Measurements from ENCODE around the gene RPS26.
A peak's percentile ranks its signal among the peaks of the same experiment; 100 is the strongest.
"Not testable (repeated sequence)": the region's sequence is repeated elsewhere in the genome, so short reads cannot be mapped to it uniquely, and the experiment has no call there.

RPS26 gene

DNA sequence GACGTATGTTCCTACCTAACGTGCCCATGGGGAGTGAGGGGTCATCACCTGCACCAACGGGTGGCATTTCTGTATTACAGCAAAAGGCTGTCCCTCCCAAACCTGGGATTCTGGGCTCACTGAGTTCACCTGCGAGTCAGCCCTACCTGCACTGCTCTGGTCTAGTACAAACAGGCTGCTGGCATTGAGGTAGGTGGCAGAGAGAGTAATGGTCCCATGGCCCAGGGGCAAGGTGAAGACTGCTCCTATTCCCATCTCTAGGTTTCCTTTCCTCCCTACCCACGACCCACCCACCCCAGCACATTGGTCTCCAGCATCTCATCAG, 44.2 kb upstream of the RPS26 start:
- Histone ChIP-seq H3K4me3 (ENCODE audit: low read depth, low read length) (peak overlapping the region; percentile 70), H3K36me3 (peaks cover 22% of the 10 kb centered on the region), H3K27ac (peak overlapping the region; percentile 49; the same call in 1 of the 2 replicates), H3K9me3 (ENCODE audit: severe bottlenecking) (no peaks in the 10 kb centered on the region), H3K27me3 (ENCODE audit: insufficient read depth, low read depth, severe bottlenecking) (no peaks in the 10 kb centered on the region)
- TF ChIP-seq, protein P1, sequence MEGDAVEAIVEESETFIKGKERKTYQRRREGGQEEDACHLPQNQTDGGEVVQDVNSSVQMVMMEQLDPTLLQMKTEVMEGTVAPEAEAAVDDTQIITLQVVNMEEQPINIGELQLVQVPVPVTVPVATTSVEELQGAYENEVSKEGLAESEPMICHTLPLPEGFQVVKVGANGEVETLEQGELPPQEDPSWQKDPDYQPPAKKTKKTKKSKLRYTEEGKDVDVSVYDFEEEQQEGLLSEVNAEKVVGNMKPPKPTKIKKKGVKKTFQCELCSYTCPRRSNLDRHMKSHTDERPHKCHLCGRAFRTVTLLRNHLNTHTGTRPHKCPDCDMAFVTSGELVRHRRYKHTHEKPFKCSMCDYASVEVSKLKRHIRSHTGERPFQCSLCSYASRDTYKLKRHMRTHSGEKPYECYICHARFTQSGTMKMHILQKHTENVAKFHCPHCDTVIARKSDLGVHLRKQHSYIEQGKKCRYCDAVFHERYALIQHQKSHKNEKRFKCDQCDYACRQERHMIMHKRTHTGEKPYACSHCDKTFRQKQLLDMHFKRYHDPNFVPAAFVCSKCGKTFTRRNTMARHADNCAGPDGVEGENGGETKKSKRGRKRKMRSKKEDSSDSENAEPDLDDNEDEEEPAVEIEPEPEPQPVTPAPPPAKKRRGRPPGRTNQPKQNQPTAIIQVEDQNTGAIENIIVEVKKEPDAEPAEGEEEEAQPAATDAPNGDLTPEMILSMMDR (IDR thresholded peaks at IDR 0.05; ENCODE audit: low read depth, low read length), result no peak
- no peak for DNase-seq

DNA sequence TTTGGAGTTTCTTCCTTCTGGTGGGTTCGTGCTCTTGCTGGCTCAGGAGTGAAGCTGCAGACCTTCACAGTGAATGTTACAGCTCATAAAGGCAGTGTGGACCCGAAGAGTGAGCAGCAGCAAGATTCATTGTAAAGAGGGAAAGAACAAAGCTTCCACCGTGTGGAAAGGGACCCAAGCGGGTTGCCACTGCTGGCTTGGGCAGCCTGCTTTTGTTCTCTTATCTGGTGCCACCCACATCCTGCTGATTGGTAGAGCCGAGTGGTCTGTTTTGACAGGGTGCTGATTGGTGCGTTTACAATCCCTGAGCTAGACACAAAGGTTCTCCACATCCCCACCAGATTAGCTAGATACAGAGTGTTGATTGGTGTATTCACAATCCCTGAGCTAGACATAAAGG, 42.2 kb upstream of the RPS26 start:
- DNase-seq; H3K27me3 ChIP-seq (ENCODE audit: insufficient read depth, low read depth, severe bottlenecking); H3K27ac ChIP-seq; H3K36me3 ChIP-seq; H3K4me3 ChIP-seq (ENCODE audit: low read depth, low read length); H3K9me3 ChIP-seq (ENCODE audit: severe bottlenecking): not testable (repeated sequence)

DNA sequence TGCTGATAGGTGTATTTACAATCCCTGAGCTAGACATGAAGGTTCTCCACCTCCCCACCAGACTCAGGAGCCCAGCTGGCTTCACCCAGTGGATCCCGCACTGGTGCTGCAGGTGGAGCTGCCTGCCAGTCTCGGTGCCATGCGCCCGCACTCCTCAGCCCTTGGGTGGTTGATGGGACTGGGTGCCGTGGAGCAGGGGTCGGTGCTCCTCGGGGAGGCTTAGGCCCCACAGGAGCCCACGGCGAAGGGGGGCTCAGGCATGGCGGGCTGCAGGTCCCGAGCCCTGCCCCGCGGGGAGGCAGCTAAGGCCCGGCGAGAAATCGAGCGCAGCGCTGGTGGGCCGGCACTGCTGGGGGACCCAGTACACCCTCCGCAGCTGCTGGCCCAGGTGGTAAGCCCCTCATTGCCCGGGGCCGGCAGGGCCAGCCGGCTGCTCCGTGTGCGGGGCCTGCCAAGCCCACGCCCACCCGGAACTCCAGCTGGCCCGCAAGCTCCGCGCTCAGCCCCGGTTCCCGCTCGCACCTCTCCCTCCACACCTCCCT, 41.6 kb upstream of the RPS26 start:
- not testable (repeated sequence) for H3K9me3 ChIP-seq (ENCODE audit: severe bottlenecking); DNase-seq; H3K36me3 ChIP-seq; H3K27me3 ChIP-seq (ENCODE audit: insufficient read depth, low read depth, severe bottlenecking); H3K27ac ChIP-seq; H3K4me3 ChIP-seq (ENCODE audit: low read depth, low read length)

DNA sequence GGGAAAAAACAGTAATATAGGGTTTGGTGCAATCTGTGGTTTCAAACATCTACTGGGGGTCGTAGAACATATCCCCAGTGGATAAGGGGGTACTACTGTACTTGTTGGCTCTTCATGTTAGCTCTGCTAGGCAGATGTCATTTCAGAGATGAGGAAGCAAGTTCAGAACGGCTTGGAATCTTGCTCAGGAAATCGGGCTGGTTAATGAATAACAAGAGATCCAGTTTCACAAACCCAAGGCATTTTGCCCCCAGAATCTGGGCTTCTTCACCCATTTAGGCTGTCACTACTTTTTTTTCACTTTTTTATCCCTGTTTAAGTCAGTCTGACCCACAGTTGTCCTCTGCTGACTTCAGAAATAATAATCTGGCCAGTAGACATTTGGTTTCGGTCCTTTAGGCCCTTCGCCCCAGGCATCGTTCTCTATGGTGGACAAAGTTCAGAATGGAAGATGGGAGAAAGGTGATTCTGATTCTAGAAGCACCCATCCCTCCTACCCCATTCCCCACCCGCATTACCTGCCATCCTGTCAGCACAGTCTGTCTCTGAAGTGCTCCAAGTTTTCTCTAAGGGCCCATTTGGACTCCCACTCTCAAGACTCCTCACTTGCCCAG, 40.1 kb upstream of the RPS26 start:
- TF ChIP-seq, protein P1 (IDR thresholded peaks at IDR 0.05; ENCODE audit: low read depth, low read length), result no peak
- Histone ChIP-seq H3K9me3 (ENCODE audit: severe bottlenecking) (no peaks in the 10 kb centered on the region), H3K36me3 (peaks cover 2% of the 10 kb centered on the region; the same call in 1 of the 2 replicates), H3K27ac (no peak overlapping the region), H3K4me3 (ENCODE audit: low read depth, low read length) (no peak overlapping the region), H3K27me3 (ENCODE audit: insufficient read depth, low read depth, severe bottlenecking) (no peaks in the 10 kb centered on the region)
- DNase-seq, result no peak

DNA sequence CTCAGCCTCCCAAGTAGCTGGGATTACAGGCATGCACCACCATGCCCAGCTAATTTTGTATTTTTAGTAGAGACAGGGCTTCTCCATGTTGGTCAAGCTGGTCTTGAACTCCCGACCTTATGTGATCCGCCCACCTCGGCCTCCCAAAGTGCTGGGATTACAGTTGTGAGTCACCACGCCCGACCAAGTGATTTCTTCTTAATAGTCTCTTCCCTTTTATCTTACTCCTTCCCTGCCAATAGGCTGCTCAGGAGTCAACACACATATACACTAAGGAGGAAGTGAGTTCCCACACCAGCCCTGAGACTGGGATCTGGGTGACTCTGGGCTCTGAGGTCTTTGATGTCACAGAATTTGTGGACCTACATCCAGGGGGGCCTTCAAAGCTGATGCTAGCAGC, 38.3 kb upstream of the RPS26 start:
- H3K9me3 ChIP-seq (ENCODE audit: severe bottlenecking); H3K36me3 ChIP-seq; H3K27ac ChIP-seq; H3K4me3 ChIP-seq (ENCODE audit: low read depth, low read length); DNase-seq; H3K27me3 ChIP-seq (ENCODE audit: insufficient read depth, low read depth, severe bottlenecking): not testable (repeated sequence)

DNA sequence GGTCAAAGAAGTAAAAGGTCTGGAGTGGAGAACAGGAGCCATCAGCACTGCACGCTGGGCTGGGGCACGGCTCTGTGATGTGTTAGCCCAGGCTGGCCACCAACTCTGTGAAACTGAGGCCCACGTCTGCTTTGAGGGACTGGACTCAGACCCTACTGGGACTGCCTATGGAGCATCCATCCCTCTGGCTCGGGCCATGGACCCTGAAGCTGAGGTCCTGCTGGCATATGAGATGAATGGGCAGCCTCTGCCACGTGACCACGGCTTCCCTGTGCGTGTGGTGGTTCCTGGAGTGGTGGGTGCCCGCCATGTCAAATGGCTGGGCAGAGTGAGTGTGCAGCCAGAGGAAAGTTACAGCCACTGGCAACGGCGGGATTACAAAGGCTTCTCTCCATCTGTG, 37.5 kb upstream of the RPS26 start:
- no peak for DNase-seq
- Histone ChIP-seq H3K4me3 (ENCODE audit: low read depth, low read length) (no peak overlapping the region), H3K36me3 (peaks cover 2% of the 10 kb centered on the region; the same call in 1 of the 2 replicates), H3K9me3 (ENCODE audit: severe bottlenecking) (no peaks in the 10 kb centered on the region), H3K27ac (no peak overlapping the region), H3K27me3 (ENCODE audit: insufficient read depth, low read depth, severe bottlenecking) (no peaks in the 10 kb centered on the region)
- TF ChIP-seq, protein P1 (IDR thresholded peaks at IDR 0.05; ENCODE audit: low read depth, low read length), result no peak

DNA sequence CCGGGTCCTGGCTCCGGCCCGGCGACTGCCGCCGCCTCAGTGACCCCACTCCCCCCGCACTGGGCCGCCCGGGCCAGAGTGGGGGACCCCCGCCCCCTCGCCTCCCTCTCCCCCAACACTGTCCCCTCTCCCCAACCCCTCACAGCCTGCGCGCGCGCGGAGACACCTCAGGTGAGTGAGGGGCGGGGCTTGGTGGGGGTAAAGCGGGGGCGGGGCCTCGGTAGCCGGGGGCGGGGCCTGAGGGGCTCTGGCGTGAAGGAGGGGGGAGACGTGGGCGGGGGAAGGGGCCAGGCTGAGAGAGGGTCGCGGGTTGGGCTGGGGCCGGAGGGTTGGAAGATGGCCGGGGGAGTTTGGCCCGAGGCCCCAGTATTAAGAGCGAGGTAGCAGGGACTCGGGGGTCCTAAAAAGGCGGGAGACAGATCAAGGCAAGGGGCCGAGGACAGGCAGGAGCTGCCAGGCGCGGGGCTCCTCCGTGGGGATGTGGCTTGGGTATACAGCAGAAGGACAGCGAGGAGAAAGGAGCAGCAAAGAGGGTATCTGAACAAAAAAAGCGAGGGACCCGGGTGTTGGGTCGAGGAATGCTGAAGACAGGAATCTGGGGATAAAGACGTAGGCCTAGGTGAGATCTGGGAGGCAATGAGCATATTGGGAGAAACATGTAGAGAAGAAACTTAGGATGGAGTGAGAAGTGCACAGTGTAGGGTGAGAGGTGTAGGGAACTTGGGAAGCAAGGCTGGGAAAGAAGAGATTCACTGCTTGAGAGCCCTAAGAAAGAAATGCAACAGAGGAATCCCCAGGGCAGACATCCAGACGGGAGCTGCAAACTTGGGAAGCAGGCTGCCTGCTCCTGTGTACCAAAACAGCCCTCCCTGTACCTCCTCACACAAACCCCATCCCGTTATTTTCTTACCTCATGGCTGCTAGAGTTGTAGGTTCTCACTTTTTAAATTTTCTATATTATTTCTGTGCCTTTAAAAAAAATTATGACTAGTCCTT, 33.9 kb upstream of the RPS26 start:
- Histone ChIP-seq H3K27ac (peak overlapping the region; percentile 73), H3K36me3 (peaks cover 3% of the 10 kb centered on the region), H3K9me3 (ENCODE audit: severe bottlenecking) (no peaks in the 10 kb centered on the region), H3K27me3 (ENCODE audit: insufficient read depth, low read depth, severe bottlenecking) (no peaks in the 10 kb centered on the region), H3K4me3 (ENCODE audit: low read depth, low read length) (peak overlapping the region; percentile 76)
- TF ChIP-seq, protein P1 (IDR thresholded peaks at IDR 0.05; ENCODE audit: low read depth, low read length), result no peak
- DNase-seq, result peak; percentile 73

Data from WERI-Rb-1 (cell line).